ENCODE data around the gene BTN2A1.

The BTN2A1 gene

DNA sequence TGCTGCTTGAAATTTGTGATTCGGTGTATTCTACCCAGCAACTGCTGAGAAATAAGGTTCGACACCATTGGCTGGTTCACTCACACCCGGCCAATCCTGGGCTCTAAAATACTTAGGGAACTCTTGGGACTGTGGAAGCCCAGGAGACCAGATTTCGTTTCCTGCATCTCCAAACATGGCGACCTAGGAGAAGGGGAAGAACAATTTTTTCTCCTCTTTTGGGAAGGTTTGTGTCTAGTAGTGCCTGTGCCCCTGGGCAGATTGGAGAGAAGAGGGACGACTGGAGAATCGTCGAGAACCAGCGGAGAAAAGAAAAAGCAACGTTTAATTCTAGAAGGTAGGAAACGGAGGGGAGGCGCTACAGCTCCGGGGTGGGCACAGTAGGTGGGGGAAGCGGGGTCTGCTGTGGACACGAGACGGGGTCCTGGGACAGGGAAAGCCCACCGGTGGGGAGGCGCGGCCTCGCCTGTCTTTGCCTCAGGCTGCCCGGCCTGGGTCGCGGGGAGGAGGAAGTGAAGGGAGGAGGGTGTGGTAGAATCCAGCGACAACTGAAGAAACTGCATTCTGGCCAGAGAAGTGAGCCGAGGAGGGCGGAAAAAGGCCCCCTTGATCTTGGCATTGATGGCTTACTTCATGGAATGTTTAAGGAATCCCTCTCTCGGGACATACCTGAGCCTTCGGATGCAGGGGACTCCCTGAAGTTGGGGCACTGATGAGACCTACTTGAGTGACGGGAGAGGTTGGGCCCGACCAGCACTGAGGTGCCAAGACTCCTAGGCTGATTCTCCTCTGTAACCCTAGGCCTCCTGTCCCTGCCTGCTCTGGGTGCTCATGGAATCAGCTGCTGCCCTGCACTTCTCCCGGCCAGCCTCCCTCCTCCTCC, at the start of gene BTN2A1:
Gene BTN2A1, plus strand, starts transcription at position 150 of the 883 bp plus-strand sequence. Its CDS starts 682 bp downstream, at position 832.
- Histone ChIP-seq H3K27ac (ENCODE audit: poor library complexity, severe bottlenecking) (peak within 1 kb of the TSS; percentile 46), H3K4me1 (ENCODE audit: insufficient read depth, poor library complexity, severe bottlenecking) (peaks cover 4% of the 10 kb centered on the region), H3K27me3 (ENCODE audit: insufficient read depth, poor library complexity, severe bottlenecking) (no peaks in the 10 kb centered on the region), H3K9me3 (ENCODE audit: severe bottlenecking) (no peaks in the 10 kb centered on the region), H3K36me3 (ENCODE audit: low read depth) (peaks cover 38% of the 10 kb centered on the region), H3K4me3 (ENCODE audit: severe bottlenecking) (peak within 1 kb of the TSS; percentile 69)
- DNase-seq (ENCODE audit: low spot score) (peak; percentile 72), ATAC-seq (ENCODE audit: low read depth) (peak; percentile 100)
- TF ChIP-seq, protein P1, sequence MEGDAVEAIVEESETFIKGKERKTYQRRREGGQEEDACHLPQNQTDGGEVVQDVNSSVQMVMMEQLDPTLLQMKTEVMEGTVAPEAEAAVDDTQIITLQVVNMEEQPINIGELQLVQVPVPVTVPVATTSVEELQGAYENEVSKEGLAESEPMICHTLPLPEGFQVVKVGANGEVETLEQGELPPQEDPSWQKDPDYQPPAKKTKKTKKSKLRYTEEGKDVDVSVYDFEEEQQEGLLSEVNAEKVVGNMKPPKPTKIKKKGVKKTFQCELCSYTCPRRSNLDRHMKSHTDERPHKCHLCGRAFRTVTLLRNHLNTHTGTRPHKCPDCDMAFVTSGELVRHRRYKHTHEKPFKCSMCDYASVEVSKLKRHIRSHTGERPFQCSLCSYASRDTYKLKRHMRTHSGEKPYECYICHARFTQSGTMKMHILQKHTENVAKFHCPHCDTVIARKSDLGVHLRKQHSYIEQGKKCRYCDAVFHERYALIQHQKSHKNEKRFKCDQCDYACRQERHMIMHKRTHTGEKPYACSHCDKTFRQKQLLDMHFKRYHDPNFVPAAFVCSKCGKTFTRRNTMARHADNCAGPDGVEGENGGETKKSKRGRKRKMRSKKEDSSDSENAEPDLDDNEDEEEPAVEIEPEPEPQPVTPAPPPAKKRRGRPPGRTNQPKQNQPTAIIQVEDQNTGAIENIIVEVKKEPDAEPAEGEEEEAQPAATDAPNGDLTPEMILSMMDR (IDR thresholded peaks at IDR 0.05; ENCODE audit: poor library complexity, severe bottlenecking) = no peak

DNA sequence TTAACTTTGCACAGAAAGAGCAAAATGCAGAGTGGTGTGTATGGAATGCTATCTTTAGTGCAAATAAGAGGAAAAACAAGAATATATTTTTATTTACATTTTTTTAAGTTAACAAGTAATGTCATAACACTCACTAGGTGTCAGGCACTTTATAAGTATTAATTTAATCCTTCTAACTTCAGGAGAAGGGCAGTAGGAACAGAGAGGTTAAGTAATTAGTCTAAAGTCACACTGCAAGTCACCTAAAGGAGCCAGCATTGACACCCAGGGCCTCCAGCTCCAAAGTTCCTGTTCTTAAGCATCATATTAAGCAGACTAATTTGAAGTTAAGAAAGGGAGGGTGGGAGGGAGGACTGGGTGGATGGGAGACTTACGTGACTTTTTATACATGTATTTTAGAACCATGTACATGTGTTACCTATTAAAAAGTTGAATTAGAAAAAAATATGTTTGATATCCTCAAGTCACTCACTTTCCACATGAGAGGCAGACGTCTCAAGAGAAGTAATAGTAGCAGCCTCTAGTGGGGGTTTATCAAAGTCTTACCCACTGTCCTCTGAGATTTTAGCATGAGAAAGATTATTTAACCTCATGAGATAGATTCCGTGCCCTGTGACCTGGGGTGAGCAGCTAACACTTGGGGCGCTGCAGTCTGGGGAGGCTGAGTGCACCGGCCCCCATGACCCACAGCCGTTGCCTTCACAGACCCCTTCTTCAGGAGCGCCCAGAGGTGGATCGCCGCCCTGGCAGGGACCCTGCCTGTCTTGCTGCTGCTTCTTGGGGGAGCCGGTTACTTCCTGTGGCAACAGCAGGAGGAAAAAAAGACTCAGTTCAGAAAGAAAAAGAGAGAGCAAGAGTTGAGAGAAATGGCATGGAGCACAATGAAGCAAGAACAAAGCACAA, 48.7 kb upstream of the BTN2A1 start:
- H3K9me3 ChIP-seq (ENCODE audit: severe bottlenecking) = no peaks in the 10 kb centered on the region
- H3K27me3 ChIP-seq (ENCODE audit: insufficient read depth, poor library complexity, severe bottlenecking) = no peaks in the 10 kb centered on the region
- ATAC-seq (ENCODE audit: low read depth) (no peak), DNase-seq (ENCODE audit: low spot score) (no peak)
- no peaks in the 10 kb centered on the region for H3K4me1 ChIP-seq (ENCODE audit: insufficient read depth, poor library complexity, severe bottlenecking)
- TF ChIP-seq, protein P1 (IDR thresholded peaks at IDR 0.05; ENCODE audit: poor library complexity, severe bottlenecking) = no peak
- no peak overlapping the region for H3K4me3 ChIP-seq (ENCODE audit: severe bottlenecking)
- no peaks in the 10 kb centered on the region for H3K36me3 ChIP-seq (ENCODE audit: low read depth)
- no peak overlapping the region for H3K27ac ChIP-seq (ENCODE audit: poor library complexity, severe bottlenecking)

DNA sequence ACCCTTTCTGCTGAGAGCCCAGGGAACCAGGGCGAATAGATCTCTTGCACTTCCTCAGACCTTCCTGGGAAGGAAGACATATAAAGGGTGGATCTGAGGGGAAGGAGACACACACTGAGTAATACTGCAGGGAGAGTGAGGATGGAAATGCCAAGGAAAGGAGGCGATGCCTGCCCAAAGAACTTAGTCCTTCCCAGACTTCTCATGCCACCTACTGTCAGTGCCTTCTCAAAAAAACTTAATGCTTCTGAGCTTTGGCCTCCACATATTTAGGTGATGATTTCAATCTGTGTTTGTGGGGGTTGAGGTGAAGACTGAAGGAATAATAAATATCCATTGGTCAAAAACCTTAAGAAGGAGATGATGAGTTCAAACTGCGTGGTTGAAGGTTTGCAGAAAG, 46.0 kb upstream of the BTN2A1 start:
- Histone ChIP-seq H3K27me3 (ENCODE audit: insufficient read depth, poor library complexity, severe bottlenecking) (no peaks in the 10 kb centered on the region), H3K36me3 (ENCODE audit: low read depth) (no peaks in the 10 kb centered on the region), H3K4me1 (ENCODE audit: insufficient read depth, poor library complexity, severe bottlenecking) (no peaks in the 10 kb centered on the region), H3K9me3 (ENCODE audit: severe bottlenecking) (no peaks in the 10 kb centered on the region), H3K27ac (ENCODE audit: poor library complexity, severe bottlenecking) (no peak overlapping the region), H3K4me3 (ENCODE audit: severe bottlenecking) (no peak overlapping the region)
- ATAC-seq (ENCODE audit: low read depth) (no peak), DNase-seq (ENCODE audit: low spot score) (no peak)
- TF ChIP-seq, protein P1 (IDR thresholded peaks at IDR 0.05; ENCODE audit: poor library complexity, severe bottlenecking) = no peak

DNA sequence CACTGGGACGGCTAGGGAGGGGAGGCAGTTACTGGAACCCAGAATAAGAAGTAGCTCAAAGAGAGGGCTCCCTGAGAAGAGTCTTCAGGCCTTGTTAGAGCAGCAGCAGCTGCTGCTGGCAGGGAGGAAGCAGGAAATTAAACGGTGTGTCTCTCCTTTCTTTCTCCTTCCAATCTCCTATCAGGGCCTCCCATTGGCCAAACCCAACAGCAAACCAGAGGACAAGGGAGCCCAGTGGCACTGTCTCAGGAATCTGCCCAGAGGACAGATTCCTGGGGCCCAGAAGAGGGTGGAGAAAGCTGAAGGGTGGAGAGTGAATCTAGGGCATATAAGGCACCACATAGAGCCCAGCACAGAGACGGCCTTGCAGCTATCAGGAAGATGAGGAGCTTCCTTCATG, 45.5 kb upstream of the BTN2A1 start:
- TF ChIP-seq, protein P1 (IDR thresholded peaks at IDR 0.05; ENCODE audit: poor library complexity, severe bottlenecking) = no peak
- no peak for ATAC-seq (ENCODE audit: low read depth)
- H3K27me3 ChIP-seq (ENCODE audit: insufficient read depth, poor library complexity, severe bottlenecking) = no peaks in the 10 kb centered on the region
- DNase-seq (ENCODE audit: low spot score) = no peak
- H3K27ac ChIP-seq (ENCODE audit: poor library complexity, severe bottlenecking) = no peak overlapping the region
- no peaks in the 10 kb centered on the region for H3K36me3 ChIP-seq (ENCODE audit: low read depth)
- H3K4me1 ChIP-seq (ENCODE audit: insufficient read depth, poor library complexity, severe bottlenecking) = no peaks in the 10 kb centered on the region
- H3K9me3 ChIP-seq (ENCODE audit: severe bottlenecking) = no peaks in the 10 kb centered on the region
- no peak overlapping the region for H3K4me3 ChIP-seq (ENCODE audit: severe bottlenecking)
